HepG2 (cell line): Measurements from ENCODE around the gene SPG7. TPM values are rescaled to one million over a fixed set of nuclear protein-coding genes. Genes with fewer than 3 reads are reported as not detected.

Experiments
- DMAP1 ChIP-seq: IDR thresholded peaks from 2 replicates; pipeline ENCODE4 v1.6.1; 2016
- DPF2 ChIP-seq: sonication (generic); formaldehyde crosslinking; IDR thresholded peaks from 2 replicates; pipeline ENCODE4 v1.4.0; 2020; ENCODE audit warnings: mild to moderate bottlenecking, low read depth, missing genetic modification reagents, borderline replicate concordance
- EZH2 ChIP-seq: conservative IDR thresholded peaks from 2 replicates; pipeline ENCODE4 v1.6.1; 2012; ENCODE audit warnings: mild to moderate bottlenecking, low read depth, low read length, moderate library complexity
- FOXO1 ChIP-seq: sonication (generic); formaldehyde crosslinking; IDR thresholded peaks from 2 replicates; pipeline ENCODE4 v1.4.0; 2020; ENCODE audit warnings: missing genetic modification reagents
- GZF1 ChIP-seq: sonication (generic); formaldehyde crosslinking; IDR thresholded peaks from 2 replicates; pipeline ENCODE4 v1.5.1; 2020; ENCODE audit warnings: mild to moderate bottlenecking, missing genetic modification reagents
- HNRNPK ChIP-seq: fragments of 200-400 bp; formaldehyde crosslinking; IDR thresholded peaks from 2 replicates; pipeline ENCODE4 v1.6.1; 2018; ENCODE audit warnings: low read length, low read depth, moderate library complexity, mild to moderate bottlenecking; ENCODE audit not compliant: poor library complexity, severe bottlenecking
- HOXA5 ChIP-seq: sonication (generic); formaldehyde crosslinking; IDR thresholded peaks from 2 replicates; pipeline ENCODE4 v1.4.0; 2020; ENCODE audit warnings: missing genetic modification reagents
- SALL1 ChIP-seq: sonication (generic); formaldehyde crosslinking; IDR thresholded peaks from 2 replicates; pipeline ENCODE4 v1.8.0; 2022; ENCODE audit warnings: mild to moderate bottlenecking, missing genetic modification reagents
- SKI ChIP-seq: fragments of 450-650 bp; IDR thresholded peaks from one replicate; pipeline ENCODE4 v1.6.1; 2018; ENCODE audit warnings: mild to moderate bottlenecking; ENCODE audit not compliant: partially characterized antibody
- STAG1 ChIP-seq: sonication (generic); formaldehyde crosslinking; IDR thresholded peaks from 2 replicates; pipeline ENCODE4 v1.4.0; 2020; ENCODE audit warnings: missing genetic modification reagents
- U2AF2 ChIP-seq: fragments of 200-400 bp; formaldehyde crosslinking; IDR thresholded peaks from 2 replicates; pipeline ENCODE4 v1.6.1; 2017; ENCODE audit warnings: low read depth, mild to moderate bottlenecking, low read length
- ZIK1 ChIP-seq: sonication (generic); formaldehyde crosslinking; IDR thresholded peaks from 2 replicates; pipeline ENCODE4 v1.5.0; 2020; ENCODE audit warnings: mild to moderate bottlenecking, low read depth, missing genetic modification reagents, borderline replicate concordance
- ZNF225 ChIP-seq: sonication (generic); formaldehyde crosslinking; IDR thresholded peaks from 2 replicates; pipeline ENCODE4 v1.4.0; 2020; ENCODE audit warnings: mild to moderate bottlenecking, missing genetic modification reagents
- ZNF367 ChIP-seq: sonication (generic); formaldehyde crosslinking; IDR thresholded peaks from 2 replicates; pipeline ENCODE4 v1.4.0; 2020; ENCODE audit warnings: missing genetic modification reagents, borderline replicate concordance
- ZNF451 ChIP-seq: sonication (generic); formaldehyde crosslinking; IDR thresholded peaks from 2 replicates; pipeline ENCODE4 v1.5.0; 2020; ENCODE audit warnings: mild to moderate bottlenecking, missing genetic modification reagents
- ZNF549 ChIP-seq: sonication (generic); formaldehyde crosslinking; IDR thresholded peaks from 2 replicates; pipeline ENCODE4 v1.5.0; 2020; ENCODE audit warnings: missing genetic modification reagents
- ZNF766 ChIP-seq: sonication (generic); formaldehyde crosslinking; IDR thresholded peaks from 2 replicates; pipeline ENCODE4 v1.5.0; 2020; ENCODE audit warnings: missing genetic modification reagents, borderline replicate concordance
- polyA plus RNA-seq, 8 experiments: library from polyadenylated mRNA; depleted of rRNA in 3 of 8; stranded (reverse) in 7 of 8; unstranded in 1 of 8; fragments of >200 nt; fragmentation: Illumina TruSeq in 4 of 8; extraction: Trizol in 4 of 8; gene quantifications; 2 replicates each; pipeline versions ENCODE4 v1.2.1 to v1.2.3, GENCODE V29; 2011 to 2016; ENCODE audit warnings: low read depth in 4 of 8, missing spikeins in 1 of 8, mixed read lengths in 1 of 8; ENCODE audit not compliant: insufficient read depth in 1 of 8
- total RNA-seq, 5 experiments: library from RNA; depleted of rRNA; stranded (reverse); fragments of >200 nt; fragmentation: Illumina TruSeq; extraction: Trizol; gene quantifications; 2 replicates each; pipeline ENCODE4 v1.2.3, GENCODE V29; 2016; ENCODE audit warnings: low read depth in 1 of 5
- TF ChIP-seq, protein P1 (sequence below): sonication (generic); formaldehyde crosslinking; IDR thresholded peaks from 2 replicates; pipeline ENCODE4 v1.4.0; 2020; ENCODE audit warnings: mild to moderate bottlenecking, missing genetic modification reagents
- TF ChIP-seq, protein P2 (sequence below): sonication (generic); formaldehyde crosslinking; IDR thresholded peaks from 2 replicates; pipeline ENCODE4 v1.4.0; 2020; ENCODE audit warnings: mild to moderate bottlenecking, missing genetic modification reagents
- TF ChIP-seq, protein P3 (sequence below): sonication (generic); formaldehyde crosslinking; conservative IDR thresholded peaks from 2 replicates; pipeline ENCODE4 v1.4.0; 2020; ENCODE audit warnings: missing genetic modification reagents
- TF ChIP-seq, protein P4 (sequence below): sonication (generic); formaldehyde crosslinking; IDR thresholded peaks from 2 replicates; pipeline ENCODE4 v1.8.0; 2023; ENCODE audit warnings: mild to moderate bottlenecking, missing genetic modification reagents
- TF ChIP-seq, protein P5 (sequence below): sonication (generic); formaldehyde crosslinking; IDR thresholded peaks from 2 replicates; pipeline ENCODE4 v1.4.0; 2020; ENCODE audit warnings: mild to moderate bottlenecking, missing genetic modification reagents

Gene SPG7
- total and polyA plus RNA-seq, 2 of the 13 experiments (the other 11 are each of a cell fraction or from before 2014, with no cell fraction given): 66.0 to 136 TPM

DNA sequence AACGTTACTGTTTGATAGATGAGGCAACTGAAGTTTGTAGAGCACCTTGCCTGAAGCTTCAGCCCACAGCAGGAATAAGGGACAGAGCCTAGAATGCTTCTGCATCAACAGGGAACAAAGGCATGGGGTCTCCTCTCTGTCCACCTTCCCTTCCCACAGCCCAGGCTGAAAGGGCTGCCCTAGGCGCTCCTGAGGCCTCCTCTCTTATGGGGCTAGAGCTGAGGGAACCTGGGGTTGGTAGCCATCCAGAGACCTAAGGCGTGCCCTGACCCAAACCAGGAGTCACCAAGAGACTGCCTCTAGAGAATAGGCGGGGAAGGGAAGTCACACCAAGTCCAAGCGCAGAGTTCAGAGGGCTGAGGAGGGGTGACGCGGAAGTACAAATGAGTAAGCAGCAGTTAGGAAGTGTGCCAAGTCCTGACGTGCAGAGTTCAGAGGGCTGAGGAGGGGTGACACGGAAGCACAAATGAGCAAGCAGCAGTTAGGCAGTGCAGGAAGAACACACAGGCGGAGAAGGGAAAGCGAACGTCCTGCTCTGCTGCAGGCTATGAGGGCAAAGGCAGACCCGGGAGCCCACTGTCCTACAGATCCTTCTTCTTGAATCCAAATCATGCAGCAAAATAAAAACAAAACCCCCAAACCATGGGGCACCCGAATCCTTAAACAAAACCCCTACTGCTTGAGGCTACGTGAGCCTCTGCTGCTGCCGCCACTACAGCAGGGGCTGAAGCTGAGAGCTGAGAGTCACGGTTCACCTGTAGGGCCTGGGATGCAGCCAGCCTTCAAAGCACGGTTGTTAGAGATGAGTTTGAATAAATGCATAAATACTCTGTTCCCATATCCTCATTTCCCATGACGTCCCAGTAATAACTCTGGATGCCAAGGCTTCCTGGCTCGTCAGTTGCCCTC lies 2.7 kb upstream of the SPG7 start (continued):
- 0 out of 2 replicates have a peak, but pooled peaks have one; percentile 56 for TF ChIP-seq HOXA5 (CRISPR knock-in tag)
- no peak for TF ChIP-seq EZH2
- peak; percentile 76; the same call in 1 of the 2 replicates for TF ChIP-seq ZNF766 (CRISPR knock-in tag)
- peak; percentile 97 for TF ChIP-seq SALL1 (CRISPR knock-in tag)
- peak; percentile 80; the same call in 1 of the 2 replicates for TF ChIP-seq ZNF451
- TF ChIP-seq U2AF2: peak; percentile 58; the same call in 1 of the 2 replicates
- peak; percentile 85; the same call in 1 of the 2 replicates for TF ChIP-seq ZNF225
- TF ChIP-seq ZNF367 (CRISPR knock-in tag): no peak
- TF ChIP-seq, protein P1, sequence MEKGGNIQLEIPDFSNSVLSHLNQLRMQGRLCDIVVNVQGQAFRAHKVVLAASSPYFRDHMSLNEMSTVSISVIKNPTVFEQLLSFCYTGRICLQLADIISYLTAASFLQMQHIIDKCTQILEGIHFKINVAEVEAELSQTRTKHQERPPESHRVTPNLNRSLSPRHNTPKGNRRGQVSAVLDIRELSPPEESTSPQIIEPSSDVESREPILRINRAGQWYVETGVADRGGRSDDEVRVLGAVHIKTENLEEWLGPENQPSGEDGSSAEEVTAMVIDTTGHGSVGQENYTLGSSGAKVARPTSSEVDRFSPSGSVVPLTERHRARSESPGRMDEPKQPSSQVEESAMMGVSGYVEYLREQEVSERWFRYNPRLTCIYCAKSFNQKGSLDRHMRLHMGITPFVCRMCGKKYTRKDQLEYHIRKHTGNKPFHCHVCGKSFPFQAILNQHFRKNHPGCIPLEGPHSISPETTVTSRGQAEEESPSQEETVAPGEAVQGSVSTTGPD (CRISPR knock-in tag): peak; percentile 82
- TF ChIP-seq, protein P2, sequence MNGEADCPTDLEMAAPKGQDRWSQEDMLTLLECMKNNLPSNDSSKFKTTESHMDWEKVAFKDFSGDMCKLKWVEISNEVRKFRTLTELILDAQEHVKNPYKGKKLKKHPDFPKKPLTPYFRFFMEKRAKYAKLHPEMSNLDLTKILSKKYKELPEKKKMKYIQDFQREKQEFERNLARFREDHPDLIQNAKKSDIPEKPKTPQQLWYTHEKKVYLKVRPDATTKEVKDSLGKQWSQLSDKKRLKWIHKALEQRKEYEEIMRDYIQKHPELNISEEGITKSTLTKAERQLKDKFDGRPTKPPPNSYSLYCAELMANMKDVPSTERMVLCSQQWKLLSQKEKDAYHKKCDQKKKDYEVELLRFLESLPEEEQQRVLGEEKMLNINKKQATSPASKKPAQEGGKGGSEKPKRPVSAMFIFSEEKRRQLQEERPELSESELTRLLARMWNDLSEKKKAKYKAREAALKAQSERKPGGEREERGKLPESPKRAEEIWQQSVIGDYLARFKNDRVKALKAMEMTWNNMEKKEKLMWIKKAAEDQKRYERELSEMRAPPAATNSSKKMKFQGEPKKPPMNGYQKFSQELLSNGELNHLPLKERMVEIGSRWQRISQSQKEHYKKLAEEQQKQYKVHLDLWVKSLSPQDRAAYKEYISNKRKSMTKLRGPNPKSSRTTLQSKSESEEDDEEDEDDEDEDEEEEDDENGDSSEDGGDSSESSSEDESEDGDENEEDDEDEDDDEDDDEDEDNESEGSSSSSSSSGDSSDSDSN: peak; percentile 91
- TF ChIP-seq, protein P3, sequence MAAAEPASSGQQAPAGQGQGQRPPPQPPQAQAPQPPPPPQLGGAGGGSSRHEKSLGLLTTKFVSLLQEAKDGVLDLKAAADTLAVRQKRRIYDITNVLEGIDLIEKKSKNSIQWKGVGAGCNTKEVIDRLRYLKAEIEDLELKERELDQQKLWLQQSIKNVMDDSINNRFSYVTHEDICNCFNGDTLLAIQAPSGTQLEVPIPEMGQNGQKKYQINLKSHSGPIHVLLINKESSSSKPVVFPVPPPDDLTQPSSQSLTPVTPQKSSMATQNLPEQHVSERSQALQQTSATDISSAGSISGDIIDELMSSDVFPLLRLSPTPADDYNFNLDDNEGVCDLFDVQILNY: no peak
- peak; percentile 87 for TF ChIP-seq DPF2 (CRISPR knock-in tag)
- no peak for TF ChIP-seq HNRNPK
- TF ChIP-seq, protein P4, sequence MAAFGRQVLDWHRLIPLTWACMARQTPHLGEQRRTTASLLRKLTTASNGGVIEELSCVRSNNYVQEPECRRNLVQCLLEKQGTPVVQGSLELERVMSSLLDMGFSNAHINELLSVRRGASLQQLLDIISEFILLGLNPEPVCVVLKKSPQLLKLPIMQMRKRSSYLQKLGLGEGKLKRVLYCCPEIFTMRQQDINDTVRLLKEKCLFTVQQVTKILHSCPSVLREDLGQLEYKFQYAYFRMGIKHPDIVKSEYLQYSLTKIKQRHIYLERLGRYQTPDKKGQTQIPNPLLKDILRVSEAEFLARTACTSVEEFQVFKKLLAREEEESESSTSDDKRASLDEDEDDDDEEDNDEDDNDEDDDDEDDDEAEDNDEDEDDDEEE: no peak; the same call in 1 of the 2 replicates
- 0 out of 2 replicates have a peak, but pooled peaks have one; percentile 52 for TF ChIP-seq ZIK1 (CRISPR knock-in tag)
- peak; percentile 87 for TF ChIP-seq GZF1 (CRISPR knock-in tag)
- no peak for TF ChIP-seq ZNF549 (CRISPR knock-in tag)
- peak; percentile 91 for TF ChIP-seq SKI
- TF ChIP-seq FOXO1 (CRISPR knock-in tag): peak; percentile 74; the same call in 1 of the 2 replicates
- TF ChIP-seq, protein P5, sequence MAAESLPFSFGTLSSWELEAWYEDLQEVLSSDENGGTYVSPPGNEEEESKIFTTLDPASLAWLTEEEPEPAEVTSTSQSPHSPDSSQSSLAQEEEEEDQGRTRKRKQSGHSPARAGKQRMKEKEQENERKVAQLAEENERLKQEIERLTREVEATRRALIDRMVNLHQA (CRISPR knock-in tag): no peak
- peak; percentile 17 for TF ChIP-seq STAG1
- TF ChIP-seq DMAP1: peak; percentile 92
